ENCODE data around the gene GANAB.
"Not testable (repeated sequence)": the region's sequence is repeated elsewhere in the genome, so short reads cannot be mapped to it uniquely, and the experiment has no call there.

The GANAB gene

DNA sequence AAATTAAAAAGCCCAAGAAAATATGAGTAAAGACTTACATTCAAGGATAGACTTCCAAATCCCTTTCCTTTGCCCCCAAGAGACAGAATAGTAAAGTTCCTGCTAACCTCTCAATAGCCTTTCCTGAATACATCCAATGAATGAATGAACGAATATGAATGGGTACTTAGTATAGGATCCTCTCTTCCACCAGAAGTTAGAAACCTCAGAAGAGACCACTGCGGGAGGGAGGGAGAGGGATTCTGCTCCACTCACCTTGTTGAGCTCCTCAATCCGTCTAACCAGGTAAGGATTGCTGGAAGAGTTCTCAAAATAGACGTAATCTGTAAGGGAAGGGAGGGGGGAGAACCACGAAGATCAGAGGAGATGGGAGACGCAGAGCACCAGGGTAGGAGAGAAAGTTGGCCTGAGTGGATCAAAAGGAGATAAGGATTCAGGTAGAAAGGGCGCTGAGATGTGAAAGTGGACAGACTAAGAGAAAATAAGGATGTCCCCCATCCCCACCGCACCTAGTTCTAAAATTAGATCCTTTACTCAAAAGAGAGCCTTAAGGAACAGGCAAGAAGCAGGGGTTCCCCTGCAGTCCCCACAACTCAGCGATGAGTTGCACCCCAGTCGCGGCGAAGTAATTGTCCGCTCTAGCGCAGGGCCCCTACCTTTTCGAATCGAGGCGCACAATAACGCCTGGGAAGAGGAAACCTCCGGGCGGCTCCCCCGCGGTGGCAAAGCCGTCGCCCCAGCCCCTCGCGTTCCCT, 45.9 kb downstream of the GANAB start:
- DNase-seq = no peak

DNA sequence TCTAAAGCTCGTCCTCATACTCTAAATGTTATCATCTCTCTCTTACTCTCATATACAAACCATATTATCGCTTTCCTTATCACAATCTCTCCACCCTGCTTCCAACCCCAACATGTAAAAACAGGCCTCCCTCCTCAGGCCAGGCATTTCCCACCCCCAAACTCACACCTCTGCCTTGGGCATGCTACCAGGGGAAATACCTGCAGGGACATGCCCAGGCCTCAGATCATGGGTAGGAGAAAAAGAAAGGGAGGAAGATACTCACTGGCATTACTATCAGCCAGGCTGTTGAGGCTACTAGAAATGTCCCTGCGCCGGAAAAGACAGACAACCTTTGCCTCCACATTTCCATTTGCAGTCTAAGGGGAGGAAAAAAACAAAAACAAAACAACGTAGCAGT, 46.5 kb downstream of the GANAB start:
- no peak for DNase-seq

DNA sequence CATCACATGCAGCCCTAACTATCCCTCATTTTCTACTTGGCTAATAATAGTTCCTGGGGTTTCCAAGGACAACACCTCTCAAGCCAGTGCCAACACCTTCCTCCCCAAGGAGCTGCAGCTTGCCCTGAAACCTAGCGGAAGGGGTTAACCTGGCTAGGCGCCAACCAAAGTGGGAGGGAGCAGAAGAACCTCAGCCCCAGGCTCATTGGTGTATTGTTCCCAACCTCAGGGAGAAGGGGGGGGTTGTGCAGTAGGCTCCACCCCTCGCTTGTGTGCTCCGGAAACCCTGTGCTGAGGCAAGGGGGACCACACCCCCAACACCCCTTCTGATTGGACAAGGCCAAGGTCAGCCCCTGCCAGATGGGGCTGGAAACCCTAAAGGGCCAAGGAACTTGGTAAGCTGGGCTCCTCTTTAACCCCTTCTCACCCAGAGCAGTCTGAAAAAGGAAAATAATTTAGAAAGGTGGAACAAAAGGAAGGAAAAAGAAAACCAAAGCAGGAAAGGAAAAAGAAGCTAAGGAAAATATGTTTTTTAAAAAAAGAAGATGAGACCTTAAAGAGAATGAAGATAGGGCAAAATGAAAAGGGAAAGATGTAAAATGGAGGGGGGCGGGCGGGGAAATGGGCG, 47.2 kb downstream of the GANAB start:
- DNase-seq = peak; percentile 95

DNA sequence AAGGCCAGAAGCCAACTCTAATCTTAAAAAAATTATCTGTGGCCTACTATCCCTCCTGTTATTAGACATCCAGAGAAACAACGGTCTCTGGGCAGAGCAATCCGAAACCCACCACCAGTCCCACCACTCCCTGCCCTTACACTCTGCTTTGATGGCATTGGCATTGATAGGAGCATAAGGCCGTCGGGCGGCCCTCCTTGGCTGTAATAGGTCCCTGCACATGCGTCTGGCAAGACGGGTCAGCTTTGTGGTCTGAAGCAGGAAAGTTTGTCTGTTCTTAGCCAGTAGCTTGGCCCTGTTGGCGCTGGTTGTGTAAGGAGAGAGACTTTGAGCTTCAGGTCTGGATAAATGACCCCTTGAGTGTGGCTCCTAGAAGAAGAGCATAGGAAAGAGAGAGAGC, 51.3 kb downstream of the GANAB start:
- DNase-seq = no peak

- peak; percentile 55 for DNase-seq
Observed at GRCh38 chr11:62593434-62594044, 52.9 kb downstream of the GANAB start.

GRCh38 chr11:62592989-62593421, 53.4 kb downstream of the GANAB start:
- DNase-seq = no peak

GRCh38 chr11:62592146-62592815, 54.1 kb downstream of the GANAB start:
- DNase-seq = no peak

GRCh38 chr11:62591448-62592145, 54.8 kb downstream of the GANAB start, which contains the start of gene TUT1:
Gene TUT1, minus strand, starts transcription at chr11:62591523. Its CDS starts 38 bp downstream, at chr11:62591485.
- DNase-seq = peak; percentile 100

DNA sequence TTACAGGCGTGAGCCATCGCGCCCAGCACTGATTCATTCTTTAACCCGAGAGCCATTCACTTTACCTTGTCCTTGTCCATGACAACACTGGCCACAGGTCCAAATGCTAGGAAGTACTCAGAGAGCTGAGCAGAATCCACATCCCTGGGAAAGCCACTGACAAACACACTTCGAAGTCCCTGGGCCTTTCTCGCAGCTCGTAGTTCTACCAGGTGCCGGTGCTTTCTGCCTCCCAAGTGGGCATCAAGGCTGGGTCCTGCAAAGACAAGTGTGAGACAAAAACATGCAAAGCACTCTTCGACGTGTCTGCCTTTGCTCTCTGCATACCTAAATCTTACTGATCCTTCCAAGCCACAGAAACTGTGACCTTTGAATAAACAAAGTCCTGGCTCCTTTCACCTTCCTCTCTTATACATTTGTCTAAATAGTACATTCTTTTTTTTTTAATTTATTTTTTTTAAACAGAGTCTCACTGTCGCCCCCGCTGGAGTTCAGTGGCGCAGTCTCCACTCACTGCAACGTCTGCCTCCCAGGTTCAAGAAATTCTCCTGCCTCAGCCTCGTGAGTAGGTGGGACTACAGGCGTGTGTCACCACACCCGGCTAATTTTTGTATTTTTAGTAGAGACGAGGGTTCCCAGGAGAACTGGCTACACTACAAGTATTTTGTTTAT, 57.3 kb downstream of the GANAB start:
- DNase-seq = peak; percentile 27

GRCh38 chr11:62585356-62585755, 61.1 kb downstream of the GANAB start:
- not testable (repeated sequence) for DNase-seq

GRCh38 chr11:62581735-62582134, 64.7 kb downstream of the GANAB start:
- DNase-seq = not testable (repeated sequence)

GRCh38 chr11:62580959-62581715, 65.3 kb downstream of the GANAB start:
- DNase-seq = no peak

- DNase-seq = no peak
Observed at GRCh38 chr11:62579252-62579651, 67.2 kb downstream of the GANAB start.

DNA sequence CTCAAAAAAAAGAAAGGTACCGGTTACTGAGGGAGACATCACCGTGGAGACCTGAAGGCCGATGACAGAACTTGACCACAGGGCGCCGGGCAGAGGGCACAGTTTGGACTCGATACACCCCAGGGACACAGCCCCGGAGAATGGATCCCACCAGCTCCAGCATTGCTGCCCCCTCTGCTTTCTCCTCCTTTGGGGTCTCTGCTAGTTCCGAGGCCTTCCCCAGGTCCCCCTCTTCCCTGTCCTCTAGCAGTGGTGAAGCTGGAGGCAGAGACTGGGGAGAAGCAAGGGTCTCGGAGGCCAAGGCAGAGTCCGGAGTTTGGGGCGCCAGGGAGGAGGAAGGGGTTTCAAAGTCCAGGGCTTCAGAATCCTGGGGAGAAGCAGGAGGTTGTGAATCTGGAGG, 67.9 kb downstream of the GANAB start:
- no peak for DNase-seq

- no peak for DNase-seq
Observed at GRCh38 chr11:62577046-62577714, 69.2 kb downstream of the GANAB start.

GRCh38 chr11:62575837-62576236, 70.6 kb downstream of the GANAB start:
- DNase-seq = no peak

DNA sequence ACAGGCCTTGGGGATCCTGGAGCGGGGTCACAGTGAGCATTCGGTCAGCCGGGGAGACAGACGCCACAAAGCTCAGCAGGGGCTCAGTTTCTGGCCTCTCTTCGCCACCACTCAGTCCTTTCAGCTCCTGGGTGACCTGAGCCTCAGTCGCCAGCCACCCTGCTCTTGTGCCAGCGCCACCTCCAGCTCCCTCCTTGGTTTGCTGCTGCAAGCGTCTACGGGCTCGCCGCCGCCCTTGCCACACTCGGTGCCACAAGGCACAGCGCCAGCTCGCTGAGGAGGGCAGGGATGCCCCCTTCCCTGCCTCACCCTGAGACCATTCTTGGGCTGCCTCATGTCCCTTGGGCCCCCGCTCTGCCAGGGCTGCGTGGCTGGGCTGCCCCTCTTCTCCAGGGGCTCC, 71.3 kb downstream of the GANAB start:
- no peak for DNase-seq
